GM23338 (cell line): ENCODE results near the gene DBH.

Experiments used
- CREB1 ChIP-seq: fragments of 250-450 bp; sonication (Bioruptor Pico); IDR thresholded peaks from 2 replicates; pipeline ENCODE4 v1.5.0; 2020; ENCODE audit warnings: low read depth, mild to moderate bottlenecking, moderate library complexity
- EZH2 ChIP-seq: fragments of 200-600 bp; sonication (generic); IDR thresholded peaks from one replicate; pipeline ENCODE4 v1.8.0; 2017; ENCODE audit warnings: antibody characterized with exemption, mild to moderate bottlenecking, low read depth; ENCODE audit not compliant: unreplicated experiment
- EZH2phosphoT487 ChIP-seq: fragments of 200-600 bp; sonication (generic); IDR thresholded peaks from one replicate; pipeline ENCODE4 v1.8.1; 2018; ENCODE audit warnings: antibody characterized with exemption; ENCODE audit not compliant: unreplicated experiment
- JUNB ChIP-seq: IDR thresholded peaks from one replicate; pipeline ENCODE4 v1.6.1; 2016; ENCODE audit warnings: antibody characterized with exemption; ENCODE audit not compliant: unreplicated experiment
- NANOG ChIP-seq: IDR thresholded peaks from 2 replicates; pipeline ENCODE4 v1.6.1; 2016; ENCODE audit warnings: antibody characterized with exemption, borderline replicate concordance
- POLR2AphosphoS5 ChIP-seq: IDR thresholded peaks from 2 replicates; pipeline ENCODE4 v1.6.1; 2016; ENCODE audit warnings: antibody characterized with exemption, low read depth
- STAT1 ChIP-seq: IDR thresholded peaks from one replicate; pipeline ENCODE4 v1.6.1; 2016; ENCODE audit warnings: antibody characterized with exemption; ENCODE audit not compliant: unreplicated experiment
- ZNF114 ChIP-seq: fragments of 250-450 bp; sonication (Bioruptor Pico); IDR thresholded peaks from 2 replicates; pipeline ENCODE4 v1.5.0; 2020; ENCODE audit warnings: mild to moderate bottlenecking, moderate library complexity
- ZNF331 ChIP-seq: fragments of 250-450 bp; sonication (Bioruptor Pico); IDR thresholded peaks from 2 replicates; pipeline ENCODE4 v1.5.0; 2020; ENCODE audit warnings: low read depth, mild to moderate bottlenecking, moderate library complexity
- ZNF462 ChIP-seq: fragments of 250-450 bp; sonication (Bioruptor Pico); IDR thresholded peaks from 2 replicates; pipeline ENCODE4 v1.5.0; 2020; ENCODE audit warnings: mild to moderate bottlenecking, moderate library complexity
- TF ChIP-seq, protein P1 (sequence below): IDR thresholded peaks from one replicate; pipeline ENCODE4 v1.6.1; 2018; ENCODE audit warnings: antibody characterized with exemption; ENCODE audit not compliant: unreplicated experiment
- TF ChIP-seq, protein P2 (sequence below), 2 experiments: fragments of 200-600 bp in 1 of 2; sonication (generic) in 1 of 2; conservative IDR thresholded peaks; 2 replicates each; pipeline versions ENCODE4 v1.5.1 to v1.6.1; 2016 to 2017; ENCODE audit warnings: antibody characterized with exemption in 2 of 2, low read depth in 2 of 2, mild to moderate bottlenecking in 2 of 2, moderate library complexity in 1 of 2
- TF ChIP-seq, protein P3 (sequence below): IDR thresholded peaks from 2 replicates; pipeline ENCODE4 v1.6.1; 2016; ENCODE audit warnings: antibody characterized with exemption

DNA sequence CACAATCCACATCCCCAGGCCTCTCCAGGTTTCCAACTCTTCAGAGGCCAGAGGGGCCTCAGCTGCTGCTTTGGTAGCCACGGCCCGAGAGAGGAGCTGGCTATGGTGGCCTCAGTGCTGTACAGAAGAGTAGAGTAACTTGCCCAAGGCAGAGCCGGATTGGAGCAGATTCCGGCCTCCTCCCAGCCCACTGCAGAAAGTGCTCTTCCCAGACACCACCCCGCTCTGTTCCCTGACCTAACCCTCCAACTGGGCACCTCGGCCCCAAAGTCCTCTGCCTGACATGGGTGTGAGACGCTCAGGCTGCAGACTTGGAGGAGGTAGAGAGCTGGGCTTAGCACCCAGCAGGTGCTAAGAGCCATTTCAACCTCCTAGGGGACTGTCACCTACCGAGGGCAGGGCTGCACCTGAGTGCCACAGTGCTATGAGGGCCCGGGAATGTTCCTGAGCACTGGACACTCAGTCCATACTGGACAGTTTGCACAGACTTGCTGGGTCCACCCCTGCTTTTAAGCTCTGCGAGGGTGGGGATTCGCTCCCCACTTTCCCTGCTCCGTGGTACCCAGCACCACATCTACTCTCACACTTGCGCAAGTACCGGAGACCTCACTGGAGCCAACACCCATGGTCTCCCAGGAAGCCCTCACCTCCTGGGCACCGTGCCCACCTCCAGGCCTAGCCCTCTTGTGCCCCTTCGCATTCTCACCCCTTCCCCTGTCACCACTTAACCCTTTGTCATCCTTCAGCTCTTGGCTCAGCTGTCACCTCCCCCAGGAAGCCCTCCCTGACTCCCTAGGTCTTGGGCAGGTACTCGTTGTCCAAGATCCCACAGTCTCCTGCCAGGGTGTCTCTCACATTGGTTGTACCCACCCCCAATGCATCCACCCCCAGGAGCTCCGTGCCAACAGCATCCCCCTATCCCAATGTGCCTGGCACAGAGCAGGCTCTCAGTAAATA, 49.8 kb downstream of the DBH start:
- TF ChIP-seq, protein P1, sequence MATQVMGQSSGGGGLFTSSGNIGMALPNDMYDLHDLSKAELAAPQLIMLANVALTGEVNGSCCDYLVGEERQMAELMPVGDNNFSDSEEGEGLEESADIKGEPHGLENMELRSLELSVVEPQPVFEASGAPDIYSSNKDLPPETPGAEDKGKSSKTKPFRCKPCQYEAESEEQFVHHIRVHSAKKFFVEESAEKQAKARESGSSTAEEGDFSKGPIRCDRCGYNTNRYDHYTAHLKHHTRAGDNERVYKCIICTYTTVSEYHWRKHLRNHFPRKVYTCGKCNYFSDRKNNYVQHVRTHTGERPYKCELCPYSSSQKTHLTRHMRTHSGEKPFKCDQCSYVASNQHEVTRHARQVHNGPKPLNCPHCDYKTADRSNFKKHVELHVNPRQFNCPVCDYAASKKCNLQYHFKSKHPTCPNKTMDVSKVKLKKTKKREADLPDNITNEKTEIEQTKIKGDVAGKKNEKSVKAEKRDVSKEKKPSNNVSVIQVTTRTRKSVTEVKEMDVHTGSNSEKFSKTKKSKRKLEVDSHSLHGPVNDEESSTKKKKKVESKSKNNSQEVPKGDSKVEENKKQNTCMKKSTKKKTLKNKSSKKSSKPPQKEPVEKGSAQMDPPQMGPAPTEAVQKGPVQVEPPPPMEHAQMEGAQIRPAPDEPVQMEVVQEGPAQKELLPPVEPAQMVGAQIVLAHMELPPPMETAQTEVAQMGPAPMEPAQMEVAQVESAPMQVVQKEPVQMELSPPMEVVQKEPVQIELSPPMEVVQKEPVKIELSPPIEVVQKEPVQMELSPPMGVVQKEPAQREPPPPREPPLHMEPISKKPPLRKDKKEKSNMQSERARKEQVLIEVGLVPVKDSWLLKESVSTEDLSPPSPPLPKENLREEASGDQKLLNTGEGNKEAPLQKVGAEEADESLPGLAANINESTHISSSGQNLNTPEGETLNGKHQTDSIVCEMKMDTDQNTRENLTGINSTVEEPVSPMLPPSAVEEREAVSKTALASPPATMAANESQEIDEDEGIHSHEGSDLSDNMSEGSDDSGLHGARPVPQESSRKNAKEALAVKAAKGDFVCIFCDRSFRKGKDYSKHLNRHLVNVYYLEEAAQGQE: no peak
- TF ChIP-seq CREB1 (no peak), POLR2AphosphoS5 (no peak), NANOG (no peak), EZH2 (no peak), EZH2phosphoT487 (no peak), ZNF114 (CRISPR knock-in tag) (no peak), ZNF331 (no peak), STAT1 (no peak), JUNB (no peak), ZNF462 (CRISPR knock-in tag) (no peak)
- TF ChIP-seq, protein P2, sequence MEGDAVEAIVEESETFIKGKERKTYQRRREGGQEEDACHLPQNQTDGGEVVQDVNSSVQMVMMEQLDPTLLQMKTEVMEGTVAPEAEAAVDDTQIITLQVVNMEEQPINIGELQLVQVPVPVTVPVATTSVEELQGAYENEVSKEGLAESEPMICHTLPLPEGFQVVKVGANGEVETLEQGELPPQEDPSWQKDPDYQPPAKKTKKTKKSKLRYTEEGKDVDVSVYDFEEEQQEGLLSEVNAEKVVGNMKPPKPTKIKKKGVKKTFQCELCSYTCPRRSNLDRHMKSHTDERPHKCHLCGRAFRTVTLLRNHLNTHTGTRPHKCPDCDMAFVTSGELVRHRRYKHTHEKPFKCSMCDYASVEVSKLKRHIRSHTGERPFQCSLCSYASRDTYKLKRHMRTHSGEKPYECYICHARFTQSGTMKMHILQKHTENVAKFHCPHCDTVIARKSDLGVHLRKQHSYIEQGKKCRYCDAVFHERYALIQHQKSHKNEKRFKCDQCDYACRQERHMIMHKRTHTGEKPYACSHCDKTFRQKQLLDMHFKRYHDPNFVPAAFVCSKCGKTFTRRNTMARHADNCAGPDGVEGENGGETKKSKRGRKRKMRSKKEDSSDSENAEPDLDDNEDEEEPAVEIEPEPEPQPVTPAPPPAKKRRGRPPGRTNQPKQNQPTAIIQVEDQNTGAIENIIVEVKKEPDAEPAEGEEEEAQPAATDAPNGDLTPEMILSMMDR (conservative IDR thresholded peaks at IDR 0.05; ENCODE audit: low read depth in 2 of 2): no peak
- TF ChIP-seq, protein P3, sequence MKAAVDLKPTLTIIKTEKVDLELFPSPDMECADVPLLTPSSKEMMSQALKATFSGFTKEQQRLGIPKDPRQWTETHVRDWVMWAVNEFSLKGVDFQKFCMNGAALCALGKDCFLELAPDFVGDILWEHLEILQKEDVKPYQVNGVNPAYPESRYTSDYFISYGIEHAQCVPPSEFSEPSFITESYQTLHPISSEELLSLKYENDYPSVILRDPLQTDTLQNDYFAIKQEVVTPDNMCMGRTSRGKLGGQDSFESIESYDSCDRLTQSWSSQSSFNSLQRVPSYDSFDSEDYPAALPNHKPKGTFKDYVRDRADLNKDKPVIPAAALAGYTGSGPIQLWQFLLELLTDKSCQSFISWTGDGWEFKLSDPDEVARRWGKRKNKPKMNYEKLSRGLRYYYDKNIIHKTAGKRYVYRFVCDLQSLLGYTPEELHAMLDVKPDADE: no peak
